GM12892 (cell line): ENCODE data around the gene TCEAL6.

ENCODE experiments used
- DNase-seq: peaks from one replicate; pipeline ENCODE4 v3.0.0; 2011; ENCODE audit not compliant: insufficient read length
- FAIRE-seq: peaks from 2 replicates; lab custom pipeline; 2011; peaks lifted over from hg19 to GRCh38; lab: Jason Lieb, UNC
- POLR2A ChIP-seq: IDR thresholded peaks from 2 replicates; pipeline ENCODE4 v1.6.1; 2011; ENCODE audit warnings: low read depth, low read length, control low read depth
- POLR2AphosphoS5 ChIP-seq: IDR thresholded peaks from 2 replicates; pipeline ENCODE4 v1.6.1; 2011; ENCODE audit warnings: low read depth, low read length, control low read depth
- TAF1 ChIP-seq: IDR thresholded peaks from 2 replicates; pipeline ENCODE4 v1.6.1; 2011; ENCODE audit warnings: low read depth, mild to moderate bottlenecking, control low read depth, low read length, borderline replicate concordance

Gene TCEAL6

GRCh38 chrX:102115748-102116147, 26.5 kb downstream of the TCEAL6 start:
- no peak for TF ChIP-seq POLR2AphosphoS5
- TF ChIP-seq TAF1 = no peak
- TF ChIP-seq POLR2A = no peak
- DNase-seq (no peak), FAIRE-seq (no peak)

- DNase-seq (no peak), FAIRE-seq (no peak)
- TF ChIP-seq POLR2A (no peak), TAF1 (no peak), POLR2AphosphoS5 (no peak)
Measured at GRCh38 chrX:102113367-102113766, 28.9 kb downstream of the TCEAL6 start.
